Left hindlimb (tissue), 1 donor: ENCODE results near the gene EXOSC5.
"Not testable (repeated sequence)": the region's sequence is repeated elsewhere in the genome, so short reads cannot be mapped to it uniquely, and the experiment has no call there.

Experiments used
- DNase-seq: peaks from one replicate; pipeline ENCODE4 v3.0.0-alpha.2; 2018

Gene EXOSC5

DNA sequence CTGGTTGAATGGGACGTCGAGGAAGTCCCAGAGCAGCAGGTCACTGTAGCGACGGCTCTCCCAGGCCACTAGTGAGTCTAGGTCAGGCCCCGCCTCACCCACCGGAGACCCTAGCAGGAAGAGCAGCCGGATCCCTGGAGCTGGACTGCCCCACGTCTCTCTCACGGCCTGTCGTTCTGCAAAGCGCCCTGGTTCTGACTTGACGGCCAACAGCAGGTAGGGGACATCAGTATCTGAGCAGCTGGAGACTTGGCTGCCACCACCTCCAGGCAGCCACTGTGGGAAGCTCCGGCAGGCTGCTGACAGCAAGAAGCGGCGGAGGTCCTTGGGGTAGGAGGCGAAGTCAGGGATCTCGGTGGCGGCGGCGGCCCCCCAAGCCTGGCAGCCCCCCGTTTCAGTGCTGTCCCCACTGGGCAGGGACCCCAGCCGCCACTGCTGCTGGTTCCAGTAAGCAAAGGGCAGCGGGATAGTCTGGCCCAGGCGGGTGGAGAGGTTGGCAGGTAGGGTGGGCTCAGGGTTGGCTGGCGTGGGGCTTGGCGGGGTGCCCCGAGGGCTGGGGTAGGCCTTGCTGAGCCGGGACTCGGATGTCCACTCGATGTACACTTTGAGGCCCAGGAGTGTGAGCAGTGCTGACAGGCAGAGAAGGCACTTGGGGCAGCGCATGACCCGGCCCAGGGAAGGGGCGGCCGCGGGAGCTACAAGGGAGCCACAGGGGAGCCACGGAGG, 29.1 kb upstream of the EXOSC5 start:
- DNase-seq = no peak

DNA sequence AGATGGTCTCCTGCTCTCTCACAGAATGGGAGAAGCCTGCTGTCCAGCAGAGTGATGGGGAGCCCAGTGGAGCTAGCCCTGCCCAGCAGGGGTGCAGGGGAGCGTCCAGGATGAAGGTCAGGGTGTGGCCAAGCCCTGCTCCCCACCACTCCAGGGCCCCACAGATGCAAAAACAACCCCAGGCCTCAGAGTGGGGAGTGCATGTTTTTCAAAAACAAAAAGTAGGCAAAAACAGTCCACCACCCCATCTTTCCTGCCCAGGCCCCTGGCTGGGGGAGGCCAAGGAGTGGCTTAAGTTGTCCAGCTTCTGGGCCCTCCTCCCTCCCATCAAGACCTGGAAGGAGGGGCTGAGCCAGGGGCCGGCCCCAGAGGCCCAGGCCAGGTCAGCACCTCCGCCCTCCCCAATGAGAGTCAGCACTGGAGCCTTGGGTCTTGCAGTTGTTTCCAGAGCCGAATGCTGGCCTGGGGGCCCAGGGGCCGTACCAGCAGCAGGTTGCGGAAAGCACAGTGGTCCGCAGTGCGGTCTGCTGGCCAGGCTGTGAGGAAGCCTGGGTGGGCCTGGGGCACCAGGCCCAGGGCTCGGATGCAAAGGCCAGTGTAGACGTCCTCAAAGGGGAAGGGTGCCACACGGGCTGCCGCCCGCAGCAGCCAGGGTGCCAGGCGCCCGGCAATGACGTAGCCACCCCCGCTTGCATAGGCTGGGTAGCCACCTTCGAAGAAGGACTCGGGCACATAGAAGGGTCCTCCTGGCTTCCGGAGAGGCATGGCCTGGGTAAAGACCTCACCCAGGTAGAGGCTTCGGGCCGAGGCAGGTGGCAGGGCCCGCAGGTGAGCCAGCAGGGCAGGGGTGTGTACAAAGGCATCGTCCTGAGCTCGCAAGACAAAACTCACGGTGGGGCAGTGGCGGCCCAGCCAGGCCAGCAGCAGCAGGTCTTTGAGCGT, 28.3 kb upstream of the EXOSC5 start:
- DNase-seq = no peak

DNA sequence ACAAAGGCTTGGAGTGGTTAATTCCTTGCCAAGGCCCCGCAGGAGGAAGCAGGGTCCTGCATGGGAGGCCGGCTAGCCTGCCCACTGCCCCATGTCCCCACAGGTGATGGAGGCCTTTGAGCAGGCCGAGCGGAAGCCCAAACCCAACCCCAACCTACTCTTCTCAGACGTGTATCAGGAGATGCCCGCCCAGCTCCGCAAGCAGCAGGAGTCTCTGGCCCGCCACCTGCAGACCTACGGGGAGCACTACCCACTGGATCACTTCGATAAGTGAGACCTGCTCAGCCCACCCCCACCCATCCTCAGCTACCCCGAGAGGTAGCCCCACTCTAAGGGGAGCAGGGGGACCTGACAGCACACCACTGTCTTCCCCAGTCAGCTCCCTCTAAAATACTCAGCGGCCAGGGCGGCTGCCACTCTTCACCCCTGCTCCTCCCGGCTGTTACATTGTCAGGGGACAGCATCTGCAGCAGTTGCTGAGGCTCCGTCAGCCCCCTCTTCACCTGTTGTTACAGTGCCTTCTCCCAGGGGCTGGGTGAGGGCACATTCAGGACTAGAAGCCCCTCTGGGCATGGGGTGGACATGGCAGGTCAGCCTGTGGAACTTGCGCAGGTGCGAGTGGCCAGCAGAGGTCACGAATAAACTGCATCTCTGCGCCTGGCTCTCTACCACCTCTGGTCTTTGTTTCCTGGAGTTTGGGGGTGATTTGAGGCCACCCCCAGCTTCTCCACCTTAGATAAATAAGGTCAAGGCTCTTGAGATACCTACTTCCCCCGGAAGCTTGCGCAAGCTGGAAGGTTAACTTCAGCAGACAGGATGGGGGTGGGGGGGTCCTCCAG, 27.4 kb upstream of the EXOSC5 start:
- no peak for DNase-seq

DNA sequence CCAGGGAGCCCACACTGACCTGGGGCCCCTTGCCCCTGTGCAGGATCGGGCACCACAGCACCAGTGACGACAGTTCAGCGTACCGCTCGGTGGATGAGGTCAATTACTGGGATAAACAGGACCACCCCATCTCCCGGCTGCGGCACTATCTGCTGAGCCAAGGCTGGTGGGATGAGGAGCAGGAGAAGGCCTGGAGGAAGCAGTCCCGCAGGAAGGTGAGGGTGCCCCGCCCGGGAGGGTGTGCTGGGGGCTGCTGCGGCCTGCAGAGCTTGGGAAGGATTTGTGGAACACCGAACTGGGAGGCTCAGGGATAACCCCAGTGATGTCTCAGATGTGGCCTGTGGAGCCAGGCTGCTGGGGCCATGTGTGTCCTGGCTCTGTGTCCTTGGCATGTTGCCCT, 25.8 kb upstream of the EXOSC5 start:
- no peak for DNase-seq

DNA sequence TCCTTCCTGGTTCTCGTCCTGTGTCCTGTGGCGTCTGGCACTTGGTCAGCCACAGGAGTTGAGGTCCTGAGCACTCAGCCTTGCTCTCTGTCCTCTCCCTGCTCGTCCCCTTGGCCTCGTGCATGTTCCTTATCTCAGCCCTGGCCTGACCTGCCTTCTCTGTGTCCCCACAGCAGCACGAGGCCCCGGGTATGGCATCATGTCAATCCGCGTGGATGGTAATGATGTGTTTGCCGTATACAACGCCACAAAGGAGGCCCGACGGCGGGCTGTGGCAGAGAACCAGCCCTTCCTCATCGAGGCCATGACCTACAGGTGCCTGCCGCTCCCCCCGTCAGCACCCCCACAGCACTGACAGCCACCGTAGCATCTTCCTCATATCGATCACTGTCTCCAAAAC, 25.3 kb upstream of the EXOSC5 start:
- no peak for DNase-seq

DNA sequence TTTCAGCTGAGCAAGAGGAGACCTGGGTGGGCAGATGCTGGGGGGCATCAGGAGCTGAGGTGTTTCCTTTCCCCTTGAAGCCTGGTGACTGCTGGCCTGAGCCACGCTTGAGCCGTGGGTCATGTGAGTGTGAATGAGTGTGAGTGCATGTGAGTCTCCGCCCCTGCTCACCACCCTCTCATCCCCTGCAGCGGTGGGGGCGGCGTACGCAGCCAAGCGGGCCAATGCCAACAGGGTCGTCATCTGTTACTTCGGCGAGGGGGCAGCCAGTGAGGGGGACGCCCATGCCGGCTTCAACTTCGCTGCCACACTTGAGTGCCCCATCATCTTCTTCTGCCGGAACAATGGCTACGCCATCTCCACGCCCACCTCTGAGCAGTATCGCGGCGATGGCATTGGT, 24.8 kb upstream of the EXOSC5 start:
- DNase-seq = no peak

- DNase-seq = no peak
These were observed 24.2 kb upstream of the EXOSC5 start for GRCh38 chr19:41421314-41421713.

DNA sequence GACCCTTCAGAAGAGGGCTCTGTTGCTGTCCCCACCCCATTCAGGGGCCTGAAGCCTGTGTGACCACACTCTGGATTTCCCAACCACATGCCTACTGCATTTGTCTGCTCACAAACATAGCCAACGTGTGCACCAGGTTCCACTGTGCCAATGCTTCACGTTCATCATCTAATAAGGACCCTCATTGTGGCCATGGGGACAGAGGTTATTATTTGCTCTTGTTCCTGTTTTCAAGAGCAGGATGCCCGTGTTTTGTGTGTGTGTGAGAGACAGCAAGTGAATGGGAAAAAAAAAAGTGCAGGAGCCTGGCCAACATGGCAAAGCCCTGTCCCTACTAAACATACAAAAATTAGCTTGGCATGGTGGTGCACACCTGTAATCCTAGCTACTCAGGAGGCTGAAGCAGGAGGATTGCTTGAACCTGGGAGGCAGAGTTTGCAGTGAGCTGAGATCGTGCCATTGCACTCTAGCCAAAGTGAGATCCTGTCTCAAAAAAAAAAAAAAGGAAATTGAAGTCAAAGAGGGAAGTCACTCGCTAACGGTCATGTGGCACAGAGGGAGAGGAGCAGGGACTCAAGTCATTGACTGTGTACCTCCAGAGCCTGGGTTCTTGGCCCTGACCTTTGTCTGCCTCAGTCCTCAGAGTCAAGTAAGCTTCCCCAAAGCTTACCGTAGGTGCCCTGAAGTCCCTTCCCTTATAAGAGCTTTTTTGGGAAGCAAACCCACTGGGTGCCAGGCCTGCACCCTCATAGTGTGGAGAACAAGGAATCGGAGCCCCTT, 23.1 kb upstream of the EXOSC5 start:
- no peak for DNase-seq

- no peak for DNase-seq
These were observed 19.1 kb upstream of the EXOSC5 start for GRCh38 chr19:41416194-41416674.

DNA sequence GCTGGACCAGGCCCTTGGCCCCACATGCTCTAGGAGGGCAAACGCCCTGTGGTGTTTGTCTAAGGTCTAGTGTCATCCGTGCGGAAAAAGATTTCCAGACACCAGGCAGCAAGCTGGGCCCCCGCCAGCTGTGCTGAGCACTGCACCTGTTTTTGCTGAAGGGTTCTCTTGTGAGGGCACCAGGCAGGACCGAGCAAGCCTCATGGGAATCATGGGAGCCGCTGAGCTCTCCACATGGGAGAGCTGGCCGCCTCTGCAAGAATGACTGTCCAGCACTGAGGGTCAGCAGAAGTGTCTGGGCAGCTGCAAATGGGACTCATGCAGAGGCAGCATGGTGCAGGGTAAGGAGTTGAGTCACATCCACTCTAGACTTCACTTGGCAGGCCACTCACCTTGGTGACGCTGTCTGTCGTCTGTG, 18.0 kb upstream of the EXOSC5 start:
- no peak for DNase-seq

- no peak for DNase-seq
These were observed 17.3 kb upstream of the EXOSC5 start for GRCh38 chr19:41414461-41414860.

- DNase-seq = no peak
These were observed 16.8 kb upstream of the EXOSC5 start for GRCh38 chr19:41413947-41414346.

GRCh38 chr19:41412953-41413352, 15.8 kb upstream of the EXOSC5 start:
- no peak for DNase-seq

DNA sequence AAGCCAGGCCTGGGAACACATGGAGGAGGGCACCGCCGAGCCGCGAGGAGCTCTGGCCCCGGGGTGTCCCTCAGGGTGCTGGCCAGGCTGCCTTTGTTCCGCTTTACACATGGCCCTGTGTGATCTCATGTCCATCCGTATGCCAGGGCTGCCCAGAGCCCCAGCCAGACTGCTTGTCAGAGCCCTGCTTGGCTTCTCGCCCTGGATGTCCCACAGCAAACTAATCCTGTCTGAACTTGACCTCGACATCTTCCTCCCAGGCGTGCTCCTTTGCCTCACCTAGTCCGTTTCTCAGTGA, 14.8 kb upstream of the EXOSC5 start:
- no peak for DNase-seq

- DNase-seq = no peak
These were observed 14.2 kb upstream of the EXOSC5 start for GRCh38 chr19:41411100-41411967.

DNA sequence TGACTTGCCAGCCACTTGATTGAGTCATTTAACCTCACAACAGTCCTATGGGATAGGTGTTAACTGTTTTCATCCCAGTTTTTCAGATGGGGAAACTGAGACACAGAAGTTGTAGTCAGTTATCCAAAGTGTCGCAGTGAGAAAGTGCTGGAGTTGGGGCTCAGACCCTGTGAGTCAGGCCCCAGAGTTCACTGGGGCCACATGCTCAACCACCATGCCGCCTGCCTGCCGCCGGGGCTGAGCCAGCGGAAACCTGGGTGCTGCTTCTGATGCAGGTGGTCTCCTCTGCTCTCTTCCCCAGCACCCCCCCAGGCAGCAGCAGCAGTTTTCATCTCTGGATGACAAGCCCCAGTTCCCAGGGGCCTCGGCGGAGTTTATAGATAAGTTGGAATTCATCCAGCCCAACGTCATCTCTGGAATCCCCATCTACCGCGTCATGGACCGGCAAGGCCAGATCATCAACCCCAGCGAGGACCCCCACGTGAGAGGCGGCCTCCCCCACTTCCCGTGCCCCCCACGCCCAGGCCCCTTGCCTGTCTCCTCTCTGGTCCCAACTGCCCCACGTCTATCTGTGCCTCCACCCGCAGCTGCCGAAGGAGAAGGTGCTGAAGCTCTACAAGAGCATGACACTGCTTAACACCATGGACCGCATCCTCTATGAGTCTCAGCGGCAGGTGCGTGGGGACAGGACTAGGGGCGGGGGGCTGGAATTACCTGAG, 13.3 kb upstream of the EXOSC5 start:
- no peak for DNase-seq

GRCh38 chr19:41409288-41409687, 12.1 kb upstream of the EXOSC5 start:
- DNase-seq = no peak

GRCh38 chr19:41408846-41409245, 11.7 kb upstream of the EXOSC5 start:
- DNase-seq = not testable (repeated sequence)

DNA sequence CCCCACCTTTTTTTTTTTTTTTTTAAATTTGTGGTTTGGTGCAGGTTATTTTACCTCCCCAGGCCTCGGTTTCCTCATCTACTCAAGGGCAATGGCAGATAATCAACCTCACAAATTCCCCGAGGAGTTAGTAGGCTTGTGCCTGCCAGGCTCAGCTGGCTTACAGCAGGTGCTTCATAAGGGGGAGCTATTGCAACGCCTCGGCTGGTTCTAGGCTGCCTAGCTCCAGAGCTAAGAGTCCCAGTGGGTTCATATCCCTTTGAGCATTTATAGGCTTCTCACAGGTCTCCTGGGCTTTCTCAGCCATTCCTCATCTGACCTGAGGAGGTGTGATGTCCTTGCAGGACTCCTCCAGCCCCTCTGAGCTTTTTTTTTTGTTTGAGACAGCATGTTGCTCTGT, 11.1 kb upstream of the EXOSC5 start:
- DNase-seq = no peak

- no peak for DNase-seq
These were observed 10.1 kb upstream of the EXOSC5 start for GRCh38 chr19:41407271-41407670.

DNA sequence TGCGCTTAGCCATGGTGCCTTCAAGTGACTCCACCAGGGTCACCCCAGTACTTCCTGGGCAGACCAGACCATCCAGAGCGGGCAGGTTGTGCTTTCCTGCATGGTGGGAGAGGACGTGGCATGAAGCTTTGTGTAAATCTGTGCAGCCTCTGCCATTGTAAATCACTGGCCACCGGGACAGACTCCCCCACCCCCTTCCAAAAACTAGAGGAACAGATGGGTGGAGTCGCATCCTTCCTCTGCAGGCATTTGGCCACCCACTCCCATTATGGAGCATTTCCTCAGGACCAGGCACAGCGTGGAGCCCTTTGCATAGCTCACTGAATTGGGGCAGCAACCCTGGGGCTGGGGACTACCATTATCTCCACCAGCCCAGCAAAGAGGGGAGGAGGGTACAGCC, 8.6 kb upstream of the EXOSC5 start:
- no peak for DNase-seq
